Activated CD8-positive, alpha-beta memory T cell treated with anti-CD3 and anti-CD28 coated beads, Interleukin-2, amount 50 U/mL, for 48 hours (primary cell): ENCODE data around the gene UBE2D3.
"Not testable (repeated sequence)": the region's sequence is repeated elsewhere in the genome, so short reads cannot be mapped to it uniquely, and the experiment has no call there.

Source experiments
- DNase-seq: peaks from one replicate; pipeline ENCODE4 v3.0.0-alpha.2; 2020

Gene UBE2D3

GRCh38 chr4:102826890-102827673 is at the start of gene UBE2D3:
TSS of gene UBE2D3 (minus strand) at chr4:102827551. CDS start at chr4:102826508, 1,043 bp downstream.
- peak; percentile 97 for DNase-seq

GRCh38 chr4:102871772-102872171 is 44.4 kb upstream of the UBE2D3 start:
- no peak for DNase-seq

- no peak for DNase-seq
These were observed 42.3 kb upstream of the UBE2D3 start for GRCh38 chr4:102869569-102870197.

- DNase-seq: peak; percentile 94
These were observed 41.6 kb upstream of the UBE2D3 start, which contains the start of gene CISD2 for GRCh38 chr4:102868781-102869568. TSS of gene CISD2 (plus strand) at chr4:102868992. CDS start at chr4:102869085, 93 bp downstream.

GRCh38 chr4:102868153-102868780 is 40.9 kb upstream of the UBE2D3 start:
- DNase-seq: peak; percentile 74

GRCh38 chr4:102867278-102868152 is 40.2 kb upstream of the UBE2D3 start:
- no peak for DNase-seq

- DNase-seq: not testable (repeated sequence)
These were observed 38.0 kb upstream of the UBE2D3 start for GRCh38 chr4:102865327-102865726.

- no peak for DNase-seq
These were observed 35.4 kb upstream of the UBE2D3 start for GRCh38 chr4:102862747-102863146.

GRCh38 chr4:102862016-102862415 is 34.7 kb upstream of the UBE2D3 start:
- DNase-seq: no peak

GRCh38 chr4:102860611-102861324 is 33.4 kb upstream of the UBE2D3 start:
- no peak for DNase-seq

GRCh38 chr4:102858828-102859464 is 31.6 kb upstream of the UBE2D3 start:
- no peak for DNase-seq

- no peak for DNase-seq
These were observed 23.0 kb upstream of the UBE2D3 start for GRCh38 chr4:102850370-102850769.

GRCh38 chr4:102849579-102850104 is 22.3 kb upstream of the UBE2D3 start:
- DNase-seq: no peak

- DNase-seq: no peak
These were observed 20.3 kb upstream of the UBE2D3 start for GRCh38 chr4:102847687-102848086.

- DNase-seq: no peak
These were observed 16.6 kb upstream of the UBE2D3 start for GRCh38 chr4:102843938-102844337.

GRCh38 chr4:102843273-102843672 is 15.9 kb upstream of the UBE2D3 start:
- no peak for DNase-seq

GRCh38 chr4:102842367-102842766 is 15.0 kb upstream of the UBE2D3 start:
- no peak for DNase-seq

- DNase-seq: no peak
These were observed 9.2 kb upstream of the UBE2D3 start for GRCh38 chr4:102836596-102836995.

- DNase-seq: no peak
These were observed 5.3 kb upstream of the UBE2D3 start for GRCh38 chr4:102832667-102833066.

GRCh38 chr4:102832105-102832504 is 4.8 kb upstream of the UBE2D3 start:
- DNase-seq: no peak
